ENCODE data around the gene TMEM80.

TMEM80 gene

DNA sequence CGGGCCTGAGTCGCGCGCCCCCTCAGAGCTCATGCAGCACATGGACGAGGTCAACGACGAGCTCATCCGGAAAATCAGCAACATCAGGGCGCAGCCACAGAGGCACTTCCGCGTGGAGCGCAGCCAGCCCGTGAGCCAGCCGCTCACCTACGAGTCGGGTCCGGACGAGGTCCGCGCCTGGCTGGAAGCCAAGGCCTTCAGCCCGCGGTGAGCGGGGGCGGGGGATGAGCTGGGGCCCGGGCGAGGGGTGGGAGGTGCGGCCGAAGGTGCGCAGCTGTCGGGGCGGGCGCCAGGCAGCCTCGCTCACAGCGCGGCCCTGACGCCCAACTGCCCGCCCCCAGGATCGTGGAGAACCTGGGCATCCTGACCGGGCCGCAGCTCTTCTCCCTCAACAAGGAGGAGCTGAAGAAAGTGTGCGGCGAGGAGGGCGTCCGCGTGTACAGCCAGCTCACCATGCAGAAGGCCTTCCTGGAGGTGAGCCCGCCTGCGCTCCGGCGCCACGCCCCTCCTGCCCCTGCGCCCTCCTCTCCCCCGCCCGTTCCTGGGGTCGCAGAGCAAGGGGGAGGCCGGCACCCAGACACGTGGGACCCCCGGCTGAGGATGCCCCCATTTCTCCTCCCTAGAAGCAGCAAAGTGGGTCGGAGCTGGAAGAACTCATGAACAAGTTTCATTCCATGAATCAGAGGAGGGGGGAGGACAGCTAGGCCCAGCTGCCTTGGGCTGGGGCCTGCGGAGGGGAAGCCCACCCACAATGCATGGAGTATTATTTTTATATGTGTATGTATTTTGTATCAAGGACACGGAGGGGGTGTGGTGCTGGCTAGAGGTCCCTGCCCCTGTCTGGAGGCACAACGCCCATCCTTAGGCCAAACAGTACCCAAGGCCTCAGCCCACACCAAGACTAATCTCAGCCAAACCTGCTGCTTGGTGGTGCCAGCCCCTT is 30.9 kb downstream of the TMEM80 start:
- H3K27me3 ChIP-seq (ENCODE audit: insufficient read depth, low read length, poor library complexity), result no peaks in the 10 kb centered on the region
- H3K79me2 ChIP-seq (ENCODE audit: insufficient read depth, low read length), result no peaks in the 10 kb centered on the region
- no peaks in the 10 kb centered on the region for H3K36me3 ChIP-seq (ENCODE audit: insufficient read depth, low read length)
- no peak for ATAC-seq (ENCODE audit: insufficient read depth, low read depth)
- no peak overlapping the region for H3K4me3 ChIP-seq (ENCODE audit: low read depth in 1 of 2, low read length in 2 of 2)
- TF ChIP-seq, protein P1, sequence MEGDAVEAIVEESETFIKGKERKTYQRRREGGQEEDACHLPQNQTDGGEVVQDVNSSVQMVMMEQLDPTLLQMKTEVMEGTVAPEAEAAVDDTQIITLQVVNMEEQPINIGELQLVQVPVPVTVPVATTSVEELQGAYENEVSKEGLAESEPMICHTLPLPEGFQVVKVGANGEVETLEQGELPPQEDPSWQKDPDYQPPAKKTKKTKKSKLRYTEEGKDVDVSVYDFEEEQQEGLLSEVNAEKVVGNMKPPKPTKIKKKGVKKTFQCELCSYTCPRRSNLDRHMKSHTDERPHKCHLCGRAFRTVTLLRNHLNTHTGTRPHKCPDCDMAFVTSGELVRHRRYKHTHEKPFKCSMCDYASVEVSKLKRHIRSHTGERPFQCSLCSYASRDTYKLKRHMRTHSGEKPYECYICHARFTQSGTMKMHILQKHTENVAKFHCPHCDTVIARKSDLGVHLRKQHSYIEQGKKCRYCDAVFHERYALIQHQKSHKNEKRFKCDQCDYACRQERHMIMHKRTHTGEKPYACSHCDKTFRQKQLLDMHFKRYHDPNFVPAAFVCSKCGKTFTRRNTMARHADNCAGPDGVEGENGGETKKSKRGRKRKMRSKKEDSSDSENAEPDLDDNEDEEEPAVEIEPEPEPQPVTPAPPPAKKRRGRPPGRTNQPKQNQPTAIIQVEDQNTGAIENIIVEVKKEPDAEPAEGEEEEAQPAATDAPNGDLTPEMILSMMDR (IDR thresholded peaks at IDR 0.05; ENCODE audit: borderline replicate concordance, extremely low read depth, low read length, poor library complexity, severe bottlenecking), result no peak
- H3K4me2 ChIP-seq (ENCODE audit: insufficient read depth, low read length), result no peak overlapping the region
- peaks cover 7% of the 10 kb centered on the region for H3K4me1 ChIP-seq (ENCODE audit: insufficient read depth, low read length)
- DNase-seq, result no peak
- H3K9me3 ChIP-seq (ENCODE audit: insufficient read depth, low read length, severe bottlenecking), result no peaks in the 10 kb centered on the region
- H3K9ac ChIP-seq (ENCODE audit: low read depth, low read length), result no peak overlapping the region
- H3K27ac ChIP-seq (ENCODE audit: low read length), result no peak overlapping the region
- no peak overlapping the region for H2AFZ ChIP-seq (ENCODE audit: low read depth, low read length)
- H4K20me1 ChIP-seq (ENCODE audit: insufficient read depth, low read length), result peaks cover 15% of the 10 kb centered on the region

DNA sequence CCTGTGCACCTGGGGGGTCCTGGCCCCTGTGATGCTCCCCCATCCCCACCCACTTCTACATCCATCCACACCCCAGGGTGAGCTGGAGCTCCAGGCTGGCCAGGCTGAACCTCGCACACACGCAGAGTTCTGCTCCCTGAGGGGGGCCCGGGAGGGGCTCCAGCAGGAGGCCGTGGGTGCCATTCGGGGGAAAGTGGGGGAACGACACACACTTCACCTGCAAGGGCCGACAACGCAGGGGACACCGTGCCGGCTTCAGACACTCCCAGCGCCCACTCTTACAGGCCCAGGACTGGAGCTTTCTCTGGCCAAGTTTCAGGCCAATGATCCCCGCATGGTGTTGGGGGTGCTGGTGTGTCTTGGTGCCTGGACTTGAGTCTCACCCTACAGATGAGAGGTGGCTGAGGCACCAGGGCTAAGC is 31.7 kb downstream of the TMEM80 start:
- no peak overlapping the region for H3K9ac ChIP-seq (ENCODE audit: low read depth, low read length)
- no peak overlapping the region for H3K4me2 ChIP-seq (ENCODE audit: insufficient read depth, low read length)
- ATAC-seq (ENCODE audit: insufficient read depth, low read depth), result no peak
- H3K9me3 ChIP-seq (ENCODE audit: insufficient read depth, low read length, severe bottlenecking), result no peaks in the 10 kb centered on the region
- no peak overlapping the region for H3K4me3 ChIP-seq (ENCODE audit: low read depth in 1 of 2, low read length in 2 of 2)
- H4K20me1 ChIP-seq (ENCODE audit: insufficient read depth, low read length), result peaks cover 15% of the 10 kb centered on the region
- no peak for DNase-seq
- H3K27ac ChIP-seq (ENCODE audit: low read length), result no peak overlapping the region
- H3K4me1 ChIP-seq (ENCODE audit: insufficient read depth, low read length), result peaks cover 7% of the 10 kb centered on the region
- no peak overlapping the region for H2AFZ ChIP-seq (ENCODE audit: low read depth, low read length)
- TF ChIP-seq EZH2 (IDR thresholded peaks at IDR 0.05; ENCODE audit: borderline replicate concordance, low read depth, low read length, severe bottlenecking), result no peak
- TF ChIP-seq, protein P1 (IDR thresholded peaks at IDR 0.05; ENCODE audit: borderline replicate concordance, extremely low read depth, low read length, poor library complexity, severe bottlenecking), result no peak
- no peaks in the 10 kb centered on the region for H3K27me3 ChIP-seq (ENCODE audit: insufficient read depth, low read length, poor library complexity)
- no peaks in the 10 kb centered on the region for H3K79me2 ChIP-seq (ENCODE audit: insufficient read depth, low read length)
- H3K36me3 ChIP-seq (ENCODE audit: insufficient read depth, low read length), result no peaks in the 10 kb centered on the region

DNA sequence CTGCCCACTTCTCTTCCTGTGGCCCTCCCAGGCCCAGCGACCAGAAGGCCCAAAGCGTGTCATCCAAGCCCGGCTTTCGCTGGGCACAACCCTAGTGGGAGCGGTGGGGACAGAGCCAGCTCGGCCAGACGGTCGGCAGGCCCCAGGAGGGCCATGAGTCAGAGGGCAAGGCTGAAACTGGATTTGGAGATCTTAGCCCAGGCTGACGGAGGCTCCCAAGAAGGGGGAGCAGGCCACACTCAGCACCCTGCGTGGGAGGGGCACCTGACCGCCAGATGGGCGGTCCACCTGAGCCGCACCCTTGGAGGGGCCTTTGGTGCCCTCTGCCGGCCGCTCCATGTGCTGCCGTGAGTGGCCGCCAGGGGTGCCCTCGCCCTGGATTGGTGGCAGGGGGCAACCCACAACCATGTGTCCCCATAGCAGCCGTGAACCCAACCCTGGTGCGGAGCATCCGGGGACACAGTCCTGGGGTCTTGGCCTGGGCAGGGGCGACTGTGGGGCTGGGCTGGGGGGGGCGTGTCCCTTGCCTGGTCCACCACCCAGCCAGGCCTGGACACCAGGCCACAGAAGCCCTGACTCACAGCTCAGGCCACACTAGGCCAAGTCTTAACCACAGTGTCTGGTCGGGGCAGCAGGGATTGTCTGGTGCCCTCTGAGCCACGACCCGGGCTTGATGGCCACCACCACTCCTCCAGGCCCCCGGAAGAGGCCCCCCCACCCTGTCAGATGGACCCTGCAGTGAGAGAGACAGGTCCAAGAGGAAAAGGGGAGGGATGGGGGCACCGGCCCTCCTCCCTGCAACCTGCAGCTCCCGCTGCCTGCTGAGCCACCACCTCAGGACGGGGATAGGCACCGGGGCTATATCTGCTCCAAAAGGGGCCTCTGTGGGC is 32.5 kb downstream of the TMEM80 start:
- Histone ChIP-seq H4K20me1 (ENCODE audit: insufficient read depth, low read length) (peaks cover 13% of the 10 kb centered on the region), H3K9ac (ENCODE audit: low read depth, low read length) (no peak overlapping the region), H2AFZ (ENCODE audit: low read depth, low read length) (no peak overlapping the region), H3K36me3 (ENCODE audit: insufficient read depth, low read length) (no peaks in the 10 kb centered on the region), H3K4me2 (ENCODE audit: insufficient read depth, low read length) (peak overlapping the region; percentile 35; the same call in 1 of the 2 replicates), H3K27me3 (ENCODE audit: insufficient read depth, low read length, poor library complexity) (no peaks in the 10 kb centered on the region), H3K4me1 (ENCODE audit: insufficient read depth, low read length) (peaks cover 5% of the 10 kb centered on the region), H3K27ac (ENCODE audit: low read length) (no peak overlapping the region), H3K4me3 (ENCODE audit: low read depth in 1 of 2, low read length in 2 of 2) (no peak overlapping the region), H3K9me3 (ENCODE audit: insufficient read depth, low read length, severe bottlenecking) (no peaks in the 10 kb centered on the region), H3K79me2 (ENCODE audit: insufficient read depth, low read length) (no peaks in the 10 kb centered on the region)
- TF ChIP-seq EZH2 (IDR thresholded peaks at IDR 0.05; ENCODE audit: borderline replicate concordance, low read depth, low read length, severe bottlenecking), result no peak
- TF ChIP-seq, protein P1 (IDR thresholded peaks at IDR 0.05; ENCODE audit: borderline replicate concordance, extremely low read depth, low read length, poor library complexity, severe bottlenecking), result peak; percentile 98
- peak; percentile 94 for ATAC-seq (ENCODE audit: insufficient read depth, low read depth)
- peak; percentile 81 for DNase-seq
